IPS-15b (cell line): ENCODE measurements around the gene KDM6B.
A peak's percentile ranks its signal among the peaks of the same experiment; 100 is the strongest.

Source experiments
- H3K27me3 ChIP-seq: one replicate; pipeline ENCODE4 v1.6.1; 2013; ENCODE audit warnings: low read length; ENCODE audit not compliant: control insufficient read depth, insufficient read depth
- H3K36me3 ChIP-seq: one replicate; pipeline ENCODE4 v1.6.1; 2013; ENCODE audit warnings: low read length; ENCODE audit not compliant: control insufficient read depth, insufficient read depth
- H3K4me1 ChIP-seq: one replicate; pipeline ENCODE4 v1.6.1; 2013; ENCODE audit warnings: mild to moderate bottlenecking, low read length; ENCODE audit not compliant: control insufficient read depth, insufficient read depth
- H3K4me3 ChIP-seq: one replicate; pipeline ENCODE4 v1.5.1; 2013; ENCODE audit warnings: low read depth, low read length
- H3K9ac ChIP-seq: one replicate; pipeline ENCODE4 v1.6.1; 2013; ENCODE audit warnings: low read depth, mild to moderate bottlenecking, low read length
- H3K9me3 ChIP-seq: one replicate; pipeline ENCODE4 v1.6.1; 2013; ENCODE audit warnings: mild to moderate bottlenecking, low read length; ENCODE audit not compliant: control insufficient read depth, insufficient read depth

The KDM6B gene

GRCh38 chr17:7837408-7838088 lies 3.5 kb downstream of the KDM6B start:
- Histone ChIP-seq H3K9me3 (no peaks in the 10 kb centered on the region), H3K4me1 (peaks cover 13% of the 10 kb centered on the region), H3K27me3 (peaks cover 42% of the 10 kb centered on the region), H3K36me3 (no peaks in the 10 kb centered on the region), H3K4me3 (peak overlapping the region; percentile 91), H3K9ac (no peak overlapping the region)

- Histone ChIP-seq H3K4me1 (peaks cover 11% of the 10 kb centered on the region), H3K4me3 (peak overlapping the region; percentile 91), H3K9ac (no peak overlapping the region), H3K36me3 (no peaks in the 10 kb centered on the region), H3K9me3 (no peaks in the 10 kb centered on the region), H3K27me3 (peaks cover 40% of the 10 kb centered on the region)
Observed at GRCh38 chr17:7838090-7839075, 4.4 kb downstream of the KDM6B start.

DNA sequence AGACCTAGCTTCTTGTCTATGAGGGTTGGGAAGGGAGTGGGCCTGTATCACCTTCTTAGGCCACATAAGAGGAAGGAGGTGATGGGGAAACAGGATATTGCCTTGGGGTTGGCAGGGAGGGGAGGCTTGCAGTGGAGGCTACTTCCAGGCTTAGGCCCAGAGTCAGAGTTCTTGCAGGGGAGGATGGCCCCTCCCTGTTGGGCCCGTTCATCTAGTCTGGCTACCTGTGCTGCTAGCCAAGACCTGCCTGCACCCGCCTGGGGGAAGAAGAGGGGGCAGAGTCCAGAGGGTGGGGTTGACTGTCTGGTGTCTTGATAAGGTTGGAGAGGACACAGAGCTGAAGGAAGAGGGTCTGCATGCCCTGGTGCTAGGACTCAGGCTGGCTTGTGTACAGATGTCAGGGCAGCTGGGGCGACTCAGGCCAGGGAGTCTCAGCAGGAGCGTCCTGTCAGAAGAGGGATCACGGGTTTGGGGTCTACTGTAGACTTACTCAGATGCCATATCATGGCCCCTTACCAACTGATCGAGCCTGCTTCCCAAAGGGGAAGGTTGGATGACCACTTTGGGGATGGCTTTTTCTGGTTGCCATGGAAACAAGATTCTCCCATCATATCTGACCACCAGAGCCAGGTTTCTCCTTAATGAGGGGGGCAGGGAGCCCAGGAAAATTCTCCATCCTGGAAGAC lies 5.3 kb downstream of the KDM6B start:
- Histone ChIP-seq H3K27me3 (peaks cover 37% of the 10 kb centered on the region), H3K9ac (no peak overlapping the region), H3K4me3 (no peak overlapping the region), H3K9me3 (no peaks in the 10 kb centered on the region), H3K4me1 (peaks cover 9% of the 10 kb centered on the region), H3K36me3 (no peaks in the 10 kb centered on the region)

GRCh38 chr17:7839876-7840261 lies 5.9 kb downstream of the KDM6B start:
- H3K4me1 ChIP-seq: peaks cover 9% of the 10 kb centered on the region
- no peaks in the 10 kb centered on the region for H3K9me3 ChIP-seq
- H3K36me3 ChIP-seq: no peaks in the 10 kb centered on the region
- H3K27me3 ChIP-seq: peaks cover 37% of the 10 kb centered on the region
- H3K4me3 ChIP-seq: no peak overlapping the region
- no peak overlapping the region for H3K9ac ChIP-seq

- H3K4me1 ChIP-seq: peaks cover 9% of the 10 kb centered on the region
- H3K4me3 ChIP-seq: no peak overlapping the region
- H3K9ac ChIP-seq: no peak overlapping the region
Observed at GRCh38 chr17:7840441-7840840, 6.4 kb downstream of the KDM6B start.

DNA sequence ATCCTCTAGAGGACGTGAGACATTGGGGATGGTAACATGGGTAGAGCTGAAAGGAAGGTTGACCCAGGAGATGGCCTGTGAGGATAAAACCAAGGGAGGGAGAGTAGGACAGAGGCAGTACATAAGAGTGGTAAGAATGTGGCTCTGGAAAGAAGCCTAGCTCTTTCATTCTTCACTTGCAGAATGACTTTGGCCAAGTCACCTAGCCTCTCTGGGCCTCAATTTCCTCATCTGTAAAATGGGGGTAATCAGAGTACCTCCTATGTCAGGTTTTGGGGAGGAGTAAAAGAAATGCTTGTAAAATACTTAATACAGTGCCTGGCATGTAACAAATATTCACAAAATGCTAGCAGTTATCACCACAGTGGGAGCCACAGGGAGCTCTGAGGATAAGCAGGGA lies 6.9 kb downstream of the KDM6B start:
- H3K27me3 ChIP-seq: peaks cover 40% of the 10 kb centered on the region
- peaks cover 3% of the 10 kb centered on the region for H3K36me3 ChIP-seq
- H3K4me3 ChIP-seq: peak overlapping the region; percentile 52
- H3K9ac ChIP-seq: no peak overlapping the region
- no peaks in the 10 kb centered on the region for H3K9me3 ChIP-seq
- peaks cover 9% of the 10 kb centered on the region for H3K4me1 ChIP-seq

More at GRCh38 chr17:7840441-7840840, 6.4 kb downstream of the KDM6B start:
- no peaks in the 10 kb centered on the region for H3K9me3 ChIP-seq
- peaks cover 3% of the 10 kb centered on the region for H3K36me3 ChIP-seq
- peaks cover 37% of the 10 kb centered on the region for H3K27me3 ChIP-seq

DNA sequence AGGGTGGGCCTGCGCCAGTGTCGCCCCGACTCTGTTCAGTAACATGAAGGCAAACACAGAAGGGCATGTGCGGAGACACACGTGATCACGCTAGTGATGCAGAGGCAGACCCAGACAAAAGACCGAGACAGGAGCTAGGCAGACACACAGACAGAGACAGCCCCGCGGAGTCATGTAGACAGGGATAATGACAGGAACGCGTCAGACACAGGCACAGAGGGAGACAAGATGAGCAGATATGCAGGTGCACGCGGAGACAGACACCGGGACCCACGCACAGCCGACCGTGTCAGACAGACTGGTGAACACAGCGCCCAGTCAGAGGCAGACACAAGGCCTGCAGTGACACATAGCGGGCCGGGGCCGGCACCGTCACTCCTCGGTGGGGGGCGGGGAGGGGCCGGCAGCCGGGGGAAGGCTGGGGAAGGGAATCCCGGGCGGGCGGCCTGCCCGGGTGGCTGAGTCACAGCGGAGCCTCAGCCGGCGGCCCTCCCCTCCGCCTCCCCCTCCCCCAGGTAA lies 7.4 kb downstream of the KDM6B start:
- H3K36me3 ChIP-seq: peaks cover 3% of the 10 kb centered on the region
- peaks cover 40% of the 10 kb centered on the region for H3K27me3 ChIP-seq
- H3K9me3 ChIP-seq: no peaks in the 10 kb centered on the region
- H3K9ac ChIP-seq: no peak overlapping the region
- peaks cover 9% of the 10 kb centered on the region for H3K4me1 ChIP-seq
- H3K4me3 ChIP-seq: peak overlapping the region; percentile 52

GRCh38 chr17:7841915-7842379 lies 7.9 kb downstream of the KDM6B start:
- peaks cover 40% of the 10 kb centered on the region for H3K27me3 ChIP-seq
- peaks cover 3% of the 10 kb centered on the region for H3K36me3 ChIP-seq
- H3K4me1 ChIP-seq: peaks cover 9% of the 10 kb centered on the region
- peak overlapping the region; percentile 18 for H3K9ac ChIP-seq
- peak overlapping the region; percentile 52 for H3K4me3 ChIP-seq
- H3K9me3 ChIP-seq: no peaks in the 10 kb centered on the region

- peak overlapping the region; percentile 52 for H3K4me3 ChIP-seq
- peaks cover 3% of the 10 kb centered on the region for H3K36me3 ChIP-seq
- H3K9me3 ChIP-seq: no peaks in the 10 kb centered on the region
- H3K27me3 ChIP-seq: peaks cover 40% of the 10 kb centered on the region
- peaks cover 9% of the 10 kb centered on the region for H3K4me1 ChIP-seq
- no peak overlapping the region for H3K9ac ChIP-seq
Observed at GRCh38 chr17:7842380-7843256, 8.6 kb downstream of the KDM6B start.

DNA sequence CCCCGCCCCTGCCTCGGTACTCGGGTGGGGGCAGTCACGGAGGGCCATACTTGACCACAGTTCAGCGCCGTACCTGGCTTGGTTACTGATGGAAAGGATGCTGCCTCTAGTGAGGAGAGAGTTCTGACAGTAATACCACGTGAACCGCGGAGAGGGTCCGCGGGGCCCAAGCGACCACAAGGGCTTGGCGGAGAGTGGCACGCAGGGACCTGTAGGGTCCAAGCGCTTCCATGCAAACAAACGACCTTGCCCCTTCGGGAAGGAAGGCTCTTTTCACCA lies 9.2 kb downstream of the KDM6B start:
- H3K4me3 ChIP-seq: peak overlapping the region; percentile 52
- H3K36me3 ChIP-seq: peaks cover 3% of the 10 kb centered on the region
- H3K9ac ChIP-seq: no peak overlapping the region
- H3K9me3 ChIP-seq: no peaks in the 10 kb centered on the region
- H3K4me1 ChIP-seq: peaks cover 9% of the 10 kb centered on the region
- peaks cover 40% of the 10 kb centered on the region for H3K27me3 ChIP-seq
